Cardiac atrium fibroblast (primary cell): ENCODE data around the gene CYB561. TPM values are rescaled to one million over a fixed set of nuclear protein-coding genes. Genes with fewer than 3 reads are reported as not detected.

Experiments used
- total RNA-seq: library from RNA; depleted of rRNA; stranded (reverse); fragments of >200 nt; gene quantifications from 2 replicates; pipeline ENCODE4 v1.2.3, GENCODE V29; 2015

CYB561 gene, protein sequence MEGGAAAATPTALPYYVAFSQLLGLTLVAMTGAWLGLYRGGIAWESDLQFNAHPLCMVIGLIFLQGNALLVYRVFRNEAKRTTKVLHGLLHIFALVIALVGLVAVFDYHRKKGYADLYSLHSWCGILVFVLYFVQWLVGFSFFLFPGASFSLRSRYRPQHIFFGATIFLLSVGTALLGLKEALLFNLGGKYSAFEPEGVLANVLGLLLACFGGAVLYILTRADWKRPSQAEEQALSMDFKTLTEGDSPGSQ
- 21.1 and 30.5 TPM in 2 replicates for total RNA-seq

DNA sequence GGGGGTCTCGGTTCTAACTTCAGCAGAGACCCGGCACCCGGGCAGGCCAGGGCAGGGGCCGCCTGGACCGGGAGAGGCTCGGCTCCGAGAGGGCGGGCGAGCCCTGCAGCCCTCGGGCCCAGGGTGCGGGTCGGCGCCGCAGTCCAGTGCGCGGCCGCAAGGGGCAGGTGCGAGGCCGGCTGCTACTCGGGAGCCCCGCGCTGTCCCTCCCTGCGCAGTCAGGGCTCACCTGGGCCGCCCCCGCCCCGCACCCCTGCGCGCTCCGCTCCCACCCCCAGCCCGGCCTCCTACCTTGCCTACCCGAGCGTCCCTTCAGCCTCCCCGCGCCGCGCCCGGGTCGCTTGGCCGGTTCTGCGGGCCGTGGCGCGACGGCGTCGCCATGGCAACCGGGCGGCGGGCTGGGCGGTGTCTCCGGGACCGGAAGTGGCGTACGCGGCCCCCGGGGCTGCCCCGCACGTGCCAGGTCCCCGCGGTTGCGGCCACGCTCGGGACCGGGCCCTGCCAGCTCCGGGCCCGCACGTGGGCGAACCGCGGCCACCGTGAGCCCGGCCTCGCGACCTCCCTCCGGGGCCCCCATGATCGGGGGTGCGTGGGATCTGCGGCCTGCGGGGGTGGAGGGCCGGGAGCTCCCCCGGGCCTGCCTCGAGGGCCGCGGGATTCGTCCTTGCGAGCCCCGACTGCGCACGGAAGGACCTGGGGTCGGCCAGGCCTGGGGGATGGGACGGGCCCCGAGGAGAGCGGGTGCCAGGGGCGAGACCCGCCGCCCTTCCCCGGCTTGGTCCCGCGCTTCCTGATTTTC, at the start of gene CYB561:
Gene CYB561 (minus strand): TSS at position 353 of the 799 bp plus-strand sequence. CDS start 8,759 bp downstream, outside the sequence.

DNA sequence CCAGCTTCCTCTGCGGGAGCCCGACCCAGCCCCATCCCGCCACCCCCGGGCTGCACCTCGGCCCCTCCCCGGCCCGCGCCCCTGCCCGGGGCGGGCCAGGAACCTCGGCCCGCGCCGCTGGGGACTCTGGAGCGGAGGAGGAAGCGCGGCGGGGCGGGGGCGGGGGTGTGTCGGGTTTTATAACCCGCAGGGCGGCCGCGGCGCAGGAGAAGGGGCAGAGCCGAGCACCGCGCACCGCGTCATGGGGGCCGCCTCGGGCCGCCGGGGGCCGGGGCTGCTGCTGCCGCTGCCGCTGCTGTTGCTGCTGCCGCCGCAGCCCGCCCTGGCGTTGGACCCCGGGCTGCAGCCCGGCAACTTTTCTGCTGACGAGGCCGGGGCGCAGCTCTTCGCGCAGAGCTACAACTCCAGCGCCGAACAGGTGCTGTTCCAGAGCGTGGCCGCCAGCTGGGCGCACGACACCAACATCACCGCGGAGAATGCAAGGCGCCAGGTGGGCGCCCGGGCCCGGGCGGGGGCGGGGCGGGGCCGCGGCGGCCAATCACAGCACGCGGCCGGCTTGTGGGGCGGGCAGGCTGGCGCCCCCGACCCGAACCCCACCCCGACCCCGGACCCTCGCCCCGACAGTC, 30.9 kb upstream of the CYB561 start, which contains the start of gene ACE:
Gene ACE (plus strand): TSS at position 208 of the 626 bp plus-strand sequence. CDS start 34 bp downstream, at position 242.

Other genes starting within 250 kb of the CYB561 start
- gene ACE, start 30.8 kb upstream of the CYB561 start, total RNA-seq = 11.2 and 16.0 TPM in 2 replicates
- gene KCNH6, start 77.1 kb upstream of the CYB561 start, total RNA-seq = under 0.01 TPM in 1 of 2 replicates, not detected in the other
- 28.3 and 31.6 TPM in 2 replicates for gene DCAF7, start 104.2 kb upstream of the CYB561 start, total RNA-seq
- gene TACO1, start 154.6 kb upstream of the CYB561 start, total RNA-seq = 11.0 and 13.0 TPM in 2 replicates
- gene MAP3K3, start 176.1 kb upstream of the CYB561 start, total RNA-seq = 19.9 and 23.3 TPM in 2 replicates